Hematopoietic multipotent progenitor cell (in vitro differentiated cells): ENCODE measurements around the gene C1orf174. TPM values are rescaled to one million over a fixed set of nuclear protein-coding genes. Genes with fewer than 3 reads are reported as not detected.

ENCODE experiments used
- DNase-seq, 3 donors: peaks; one replicate each; pipeline ENCODE4 v3.0.0-alpha.2; 2011 to 2015; ENCODE audit warnings: low read depth in 2 of 3, low spot score in 2 of 3
- total RNA-seq: library from RNA; depleted of rRNA; stranded (reverse); fragments of >200 nt; gene quantifications from one replicate; pipeline ENCODE4 v1.2.3, GENCODE V29; 2012

The C1orf174 gene
- total RNA-seq, 1 donor = 33.7 TPM

DNA sequence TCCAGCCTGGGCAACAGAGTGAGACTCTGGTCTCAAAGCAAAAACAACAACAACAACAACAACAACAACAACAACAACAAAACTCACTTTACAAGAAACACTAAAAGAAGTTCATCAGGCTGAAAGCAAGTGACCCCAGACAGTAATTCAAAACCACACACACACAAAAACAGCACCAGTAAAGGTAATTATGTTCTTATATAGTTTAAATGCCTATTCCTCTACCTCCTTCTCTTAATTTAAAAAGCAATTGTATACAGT is 1.7 kb downstream of the C1orf174 start:
- no peak for DNase-seq

DNA sequence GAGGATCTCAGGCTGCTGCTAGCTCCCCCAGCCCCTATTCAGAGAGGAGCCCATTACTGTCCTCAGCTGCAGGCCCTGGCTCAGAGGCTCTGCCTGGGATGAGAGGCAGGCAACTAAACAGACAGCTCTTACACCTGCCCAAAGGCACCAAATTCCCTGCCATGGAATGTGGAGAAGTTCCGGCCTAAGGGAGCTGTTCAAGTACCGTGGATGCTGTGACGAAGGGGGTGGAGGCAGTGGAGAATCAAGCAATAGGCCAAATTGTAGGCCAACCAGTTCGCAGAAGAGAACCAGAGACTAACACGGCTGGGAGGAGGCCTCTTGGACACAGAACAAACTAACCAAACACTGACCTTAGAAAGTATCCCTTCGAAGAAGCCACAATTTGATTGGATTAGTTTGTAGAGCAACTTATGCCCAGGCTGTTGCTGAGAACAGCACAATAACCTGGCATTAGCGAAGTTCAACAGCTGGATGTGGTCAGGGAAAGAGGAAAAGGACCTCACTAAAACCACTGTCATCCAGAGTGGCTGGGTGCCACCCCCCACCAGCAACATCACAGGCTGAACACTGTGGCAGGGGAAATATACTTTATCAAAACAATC is 3.6 kb downstream of the C1orf174 start:
- no peak for DNase-seq

- DNase-seq = no peak
Observed at GRCh38 chr1:3895951-3896325, 4.1 kb downstream of the C1orf174 start.

- DNase-seq = no peak
Observed at GRCh38 chr1:3895279-3895950, 4.7 kb downstream of the C1orf174 start.

DNA sequence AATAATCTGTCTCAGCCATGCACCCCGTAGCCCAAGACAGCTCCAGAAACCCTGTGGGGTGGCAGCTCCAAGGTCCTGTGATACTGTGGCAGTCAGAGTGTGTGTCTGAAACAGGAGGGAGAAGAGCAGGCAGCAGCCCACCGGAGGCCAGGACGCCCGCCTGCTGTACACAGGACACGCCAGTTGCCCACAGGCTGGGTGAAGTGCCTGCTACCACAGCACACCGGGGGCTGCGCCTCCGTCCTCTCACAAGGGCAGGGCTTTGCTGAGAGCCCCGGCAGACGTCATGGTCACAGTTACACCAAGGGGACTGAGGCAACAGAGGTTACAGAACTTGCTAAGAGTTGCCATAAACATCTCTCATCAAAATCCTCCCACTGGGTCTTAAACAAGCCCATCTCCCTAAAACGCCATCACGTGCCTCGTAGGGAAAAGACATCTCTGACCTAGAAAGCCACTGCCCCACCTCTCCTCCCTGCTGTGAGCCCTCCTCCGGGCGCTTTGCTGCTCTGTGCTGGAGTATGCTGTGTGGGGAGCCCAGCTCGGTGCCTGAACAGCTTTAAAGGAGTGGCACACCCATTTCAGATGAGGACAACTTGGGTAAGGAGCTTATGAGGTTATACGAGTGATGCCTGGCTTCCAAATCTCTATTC is 5.3 kb downstream of the C1orf174 start:
- DNase-seq = no peak

DNA sequence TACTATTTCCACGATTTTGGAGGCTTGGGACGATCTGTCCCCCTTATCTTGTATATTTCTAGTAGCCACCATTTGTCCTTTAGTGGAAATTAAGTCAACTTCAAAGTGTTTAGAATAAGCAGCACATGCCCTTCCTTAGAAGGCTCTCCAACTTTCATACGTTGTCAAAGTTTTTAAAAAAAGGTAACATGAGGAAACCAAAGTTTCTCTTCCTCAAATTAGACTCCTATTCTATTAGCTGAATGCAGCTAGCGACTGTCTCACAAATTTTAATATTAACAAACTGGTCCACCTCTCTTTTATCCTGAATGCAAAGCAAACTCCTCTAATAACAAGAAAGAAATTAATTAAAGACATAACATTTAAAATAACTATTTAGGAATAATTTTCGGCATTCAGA is 6.9 kb downstream of the C1orf174 start:
- DNase-seq = no peak

GRCh38 chr1:3892748-3893147 is 7.3 kb downstream of the C1orf174 start:
- no peak for DNase-seq

- peak in 1 of 3 donors; percentile 29 for DNase-seq
Observed at GRCh38 chr1:3891329-3891865, 8.7 kb downstream of the C1orf174 start.

DNA sequence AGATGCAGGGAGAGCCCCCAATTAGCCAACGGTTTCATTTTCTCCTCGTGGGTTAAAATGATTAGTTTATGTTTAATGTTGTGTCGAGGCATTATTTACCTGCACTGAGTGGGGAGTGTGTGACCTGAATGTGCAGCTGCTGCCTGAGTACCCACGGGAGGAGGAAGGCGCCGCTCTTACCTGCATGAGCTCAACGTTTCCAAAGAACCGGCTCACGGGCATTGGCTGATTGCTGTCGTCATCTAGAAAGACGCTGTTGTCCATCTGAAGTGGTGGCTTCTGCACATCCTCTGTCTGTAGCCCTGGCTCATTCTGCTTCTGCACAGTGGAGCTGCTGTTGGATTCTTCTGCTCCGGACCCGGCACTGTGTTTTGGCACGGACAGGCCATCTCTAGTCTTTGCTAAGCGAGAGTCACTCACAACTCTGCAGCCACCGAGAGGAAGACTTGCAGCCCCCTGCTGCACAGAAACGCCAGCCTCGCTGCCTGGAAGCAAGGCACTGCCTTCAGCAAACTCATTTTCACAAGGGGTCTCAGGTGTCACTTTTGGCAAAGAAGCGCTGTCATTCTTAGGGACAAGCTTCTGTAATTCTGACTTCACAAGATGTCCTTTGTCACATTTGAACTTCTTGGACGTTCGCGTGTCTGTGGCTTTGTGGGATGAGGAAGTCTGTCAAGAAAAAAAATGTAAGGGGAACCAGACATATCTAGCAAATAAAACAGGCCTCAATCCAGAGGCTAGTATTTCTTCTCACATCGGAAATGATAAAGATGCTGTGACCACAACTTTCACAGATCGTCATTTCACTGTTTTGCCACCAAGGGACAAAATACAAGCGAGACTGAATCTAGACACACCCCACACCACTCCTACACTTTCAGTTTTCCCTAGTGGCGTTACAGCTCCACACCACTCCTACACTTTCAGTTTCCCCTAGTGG is 9.4 kb downstream of the C1orf174 start:
- peak in 2 of 3 donors; percentile 74 to 76 for DNase-seq

GRCh38 chr1:3889936-3890335 is 10.1 kb downstream of the C1orf174 start:
- no peak for DNase-seq

GRCh38 chr1:3888301-3888700 is 11.8 kb downstream of the C1orf174 start:
- no peak for DNase-seq

DNA sequence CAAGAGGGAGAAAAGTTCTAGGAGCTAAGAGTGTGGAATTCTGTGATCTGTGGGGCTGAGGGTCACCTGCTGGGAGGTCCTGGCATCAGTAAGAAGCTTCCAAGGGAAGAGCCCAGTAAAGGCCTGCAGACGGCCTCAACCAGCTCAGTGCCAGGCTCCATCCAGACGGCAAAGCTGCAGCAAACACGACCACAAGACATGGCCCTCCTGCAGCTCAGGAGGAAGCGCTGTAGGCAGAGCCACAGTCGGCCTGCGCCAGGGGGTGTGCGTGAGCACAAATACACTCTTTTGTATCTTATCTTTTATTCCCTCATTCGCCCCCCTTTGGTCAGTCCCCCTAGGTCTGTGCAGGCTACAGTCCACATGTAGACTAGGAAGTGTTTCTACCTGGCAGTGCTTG is 13.4 kb downstream of the C1orf174 start:
- DNase-seq = no peak

- DNase-seq = no peak
Observed at GRCh38 chr1:3886106-3886670, 13.9 kb downstream of the C1orf174 start.

GRCh38 chr1:3885611-3886010 is 14.5 kb downstream of the C1orf174 start:
- no peak for DNase-seq

- DNase-seq = no peak
Observed at GRCh38 chr1:3884966-3885365, 15.1 kb downstream of the C1orf174 start.

GRCh38 chr1:3883194-3883925 is 16.7 kb downstream of the C1orf174 start:
- DNase-seq = peak in 1 of 3 donors; percentile 15

DNA sequence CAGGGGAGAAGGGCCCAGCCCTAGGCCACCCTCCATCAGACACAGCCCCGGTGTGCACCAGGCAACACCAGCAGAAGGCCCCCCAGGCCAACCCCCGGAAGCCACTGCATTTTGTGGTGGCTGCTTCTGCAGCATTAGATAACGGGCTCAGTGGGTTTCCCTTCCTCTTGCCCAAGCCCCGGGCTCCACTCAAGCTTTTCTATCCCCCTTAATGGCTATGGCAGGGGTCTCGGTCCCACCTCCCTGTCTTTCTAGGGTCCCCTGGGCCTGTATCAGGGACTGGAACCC is 18.9 kb downstream of the C1orf174 start:
- peak in 2 of 3 donors; percentile 70 to 79 for DNase-seq

DNA sequence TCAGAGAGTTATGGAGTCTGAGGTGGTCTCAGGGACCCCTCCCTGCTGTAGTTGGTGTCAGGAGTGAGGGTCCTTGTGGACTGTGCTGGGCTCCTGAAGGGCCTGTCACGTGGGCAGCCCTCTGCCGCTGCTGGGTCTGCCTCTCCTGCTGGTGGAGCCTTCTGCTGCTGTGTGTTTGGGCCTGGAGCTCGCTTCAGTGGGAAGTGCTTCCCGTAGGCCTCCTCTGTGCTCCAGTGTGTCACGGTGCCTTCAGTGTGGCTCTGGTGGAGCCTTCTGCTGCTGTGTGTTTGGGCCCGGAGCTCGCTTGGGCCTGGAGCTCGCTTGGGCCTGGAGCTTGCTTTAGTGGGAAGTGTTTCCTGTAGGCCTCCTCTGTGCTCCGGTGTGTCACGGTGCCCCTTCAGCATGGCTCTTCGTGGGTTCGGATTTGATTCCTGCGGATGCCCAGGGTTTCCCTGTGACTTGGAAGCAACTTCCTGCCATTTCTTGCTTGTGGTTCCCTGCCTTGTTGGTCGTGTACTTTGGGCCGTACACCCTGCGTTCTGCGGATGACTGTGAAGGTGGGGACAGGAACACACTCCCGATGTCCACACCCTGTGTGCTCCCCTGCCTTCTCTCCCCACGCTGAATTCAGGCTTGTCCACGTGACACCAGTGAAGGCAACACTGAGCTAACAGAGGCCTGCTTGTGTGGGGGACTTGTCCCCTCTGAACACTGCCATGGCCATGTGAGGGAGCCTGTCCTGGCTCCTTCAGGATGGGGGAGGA is 19.5 kb downstream of the C1orf174 start:
- no peak for DNase-seq

DNA sequence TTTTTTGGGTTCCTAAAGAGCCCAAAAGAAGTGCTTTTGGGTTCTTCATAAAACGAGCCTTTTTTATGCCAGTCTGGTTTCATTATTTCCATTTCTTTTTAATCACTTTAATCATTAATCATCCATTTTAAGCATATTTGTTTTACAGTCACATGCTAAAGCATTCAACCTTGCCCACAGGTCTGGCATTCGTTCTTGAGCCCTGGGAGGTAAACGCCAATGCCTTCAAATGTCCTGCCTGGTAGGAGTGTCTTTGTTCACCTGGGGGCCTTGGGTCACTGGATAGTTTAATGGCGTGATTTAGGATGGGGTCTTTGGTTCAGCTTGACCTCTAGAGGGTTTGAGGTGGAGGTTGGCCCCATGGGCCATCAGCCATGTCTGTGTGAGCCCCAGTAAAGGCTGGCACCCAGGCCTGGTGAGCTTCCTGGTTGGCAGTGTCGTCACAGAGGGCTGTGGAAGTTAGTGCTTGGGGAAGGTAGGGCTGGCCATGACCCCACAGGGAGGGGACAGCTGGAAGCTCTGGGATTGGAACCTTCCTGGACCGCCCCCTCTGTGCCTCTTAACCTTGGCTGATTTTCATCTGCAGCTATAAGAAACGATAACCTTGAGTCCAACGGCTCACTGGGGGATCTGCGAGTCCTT is 20.2 kb downstream of the C1orf174 start:
- no peak for DNase-seq
